ENCODE measurements around the gene PBXIP1.
"Not testable (repeated sequence)": the region's sequence is repeated elsewhere in the genome, so short reads cannot be mapped to it uniquely, and the experiment has no call there.

Gene PBXIP1

GRCh38 chr1:154935749-154936554 is 19.9 kb downstream of the PBXIP1 start:
- no peak for DNase-seq

DNA sequence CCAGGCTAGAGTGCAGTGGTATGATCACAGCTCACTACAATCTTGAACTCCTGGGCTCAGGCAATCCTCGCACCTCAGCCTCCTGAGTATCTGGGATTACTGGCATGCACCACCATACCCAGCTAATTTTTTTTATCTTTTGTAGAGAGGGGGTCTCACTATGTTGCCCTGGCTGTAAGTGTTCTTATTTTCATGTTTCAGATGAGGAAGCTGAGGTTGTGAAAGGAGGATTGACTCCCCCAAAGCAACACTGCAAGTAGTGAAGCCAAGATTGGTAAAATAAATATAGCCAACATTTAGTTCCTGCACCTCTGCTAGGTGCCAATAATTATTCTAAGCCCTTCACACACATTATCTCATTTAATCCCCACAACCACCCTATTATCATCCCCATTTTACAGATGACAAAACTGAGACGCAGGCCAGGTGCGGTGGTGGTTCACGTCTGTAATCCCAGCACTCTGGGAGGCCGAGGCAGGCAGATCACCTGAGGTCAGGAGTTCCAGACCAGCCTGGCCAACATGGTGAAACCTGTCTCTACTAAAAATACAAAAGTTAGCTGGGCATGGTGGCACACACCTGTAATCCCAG is 21.4 kb downstream of the PBXIP1 start:
- DNase-seq, result no peak

GRCh38 chr1:154931940-154932487 is 23.9 kb downstream of the PBXIP1 start:
- no peak for DNase-seq

GRCh38 chr1:154926201-154926600 is 29.7 kb downstream of the PBXIP1 start:
- DNase-seq, result no peak

DNA sequence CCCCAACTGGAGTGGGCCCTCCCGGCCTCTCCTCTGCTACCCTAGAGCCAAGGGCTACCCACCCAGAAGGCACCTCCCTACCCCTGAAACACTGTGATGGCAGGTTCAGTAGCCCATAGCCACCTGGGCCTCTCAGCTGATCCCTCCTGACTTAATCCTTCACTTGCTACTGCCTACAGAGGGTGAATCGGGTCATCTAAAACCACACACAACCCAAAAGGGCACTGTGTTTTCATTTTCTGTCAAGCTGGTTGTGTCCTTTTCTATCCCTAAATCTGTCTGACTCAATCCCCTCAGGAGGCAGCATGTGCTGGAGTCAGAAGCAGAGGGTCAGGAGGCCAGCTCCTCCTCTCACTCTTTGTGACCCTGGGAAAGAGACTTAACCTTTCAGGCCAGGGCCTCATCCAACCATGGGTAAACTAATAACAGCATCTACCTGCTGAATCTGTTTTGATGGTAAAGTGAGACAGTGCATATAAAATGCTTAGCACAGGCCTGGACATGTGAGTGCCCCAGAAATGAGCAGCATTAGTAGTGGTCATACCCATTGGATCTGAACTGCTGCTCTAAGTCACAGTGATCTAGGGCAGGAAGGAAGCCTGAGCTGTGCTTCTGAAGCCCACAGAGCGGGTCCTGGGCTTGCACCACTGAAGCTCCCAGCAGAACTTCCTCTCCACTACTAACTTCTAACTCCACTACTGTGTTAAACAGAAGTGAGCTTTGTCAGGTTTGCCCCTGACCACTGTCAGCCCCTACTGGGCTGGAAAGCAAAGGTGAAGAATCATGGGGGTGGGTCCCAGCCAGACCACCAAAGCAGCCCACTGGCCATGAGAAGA is 30.3 kb downstream of the PBXIP1 start:
- DNase-seq, result no peak

- no peak for DNase-seq
Observed at GRCh38 chr1:154923695-154924094, 32.2 kb downstream of the PBXIP1 start.

DNA sequence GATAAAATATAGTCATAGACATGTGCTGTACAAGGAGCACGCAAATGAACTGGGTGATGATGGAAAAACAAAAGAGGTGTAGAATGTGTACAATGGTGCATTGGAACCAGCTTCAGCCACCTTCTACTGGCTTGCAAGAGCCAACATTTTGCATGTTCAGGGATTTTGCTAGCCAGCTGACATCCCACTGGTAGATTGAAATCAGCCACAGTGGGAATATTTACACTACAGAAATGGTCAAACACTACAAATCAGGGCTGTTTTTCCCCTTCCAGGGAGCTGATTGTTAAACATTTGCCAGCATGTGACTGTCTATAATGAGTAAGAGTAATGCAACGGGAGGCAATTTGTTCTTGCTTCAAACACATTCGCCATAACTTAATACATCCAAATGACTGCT is 42.6 kb downstream of the PBXIP1 start:
- DNase-seq, result peak; percentile 55

DNA sequence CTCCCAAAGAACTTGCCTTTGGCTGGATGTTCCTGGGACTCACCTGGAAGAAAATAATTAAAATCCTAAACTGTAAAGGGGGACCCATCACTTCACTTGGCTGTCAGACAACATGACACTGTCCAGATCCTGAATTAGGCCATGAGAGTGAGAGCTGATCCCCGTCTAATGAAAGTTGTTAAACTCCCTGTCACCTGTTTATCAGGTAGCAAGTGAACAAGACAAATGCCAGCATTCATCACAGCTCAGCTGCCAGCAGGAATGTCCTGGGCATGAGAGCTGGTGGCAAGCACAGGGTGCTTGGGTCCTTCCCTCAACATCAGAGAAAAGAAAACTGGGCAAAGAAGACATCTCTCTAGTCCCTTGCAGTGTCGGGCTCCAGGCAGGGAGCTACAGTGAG is 43.1 kb downstream of the PBXIP1 start:
- DNase-seq, result no peak

DNA sequence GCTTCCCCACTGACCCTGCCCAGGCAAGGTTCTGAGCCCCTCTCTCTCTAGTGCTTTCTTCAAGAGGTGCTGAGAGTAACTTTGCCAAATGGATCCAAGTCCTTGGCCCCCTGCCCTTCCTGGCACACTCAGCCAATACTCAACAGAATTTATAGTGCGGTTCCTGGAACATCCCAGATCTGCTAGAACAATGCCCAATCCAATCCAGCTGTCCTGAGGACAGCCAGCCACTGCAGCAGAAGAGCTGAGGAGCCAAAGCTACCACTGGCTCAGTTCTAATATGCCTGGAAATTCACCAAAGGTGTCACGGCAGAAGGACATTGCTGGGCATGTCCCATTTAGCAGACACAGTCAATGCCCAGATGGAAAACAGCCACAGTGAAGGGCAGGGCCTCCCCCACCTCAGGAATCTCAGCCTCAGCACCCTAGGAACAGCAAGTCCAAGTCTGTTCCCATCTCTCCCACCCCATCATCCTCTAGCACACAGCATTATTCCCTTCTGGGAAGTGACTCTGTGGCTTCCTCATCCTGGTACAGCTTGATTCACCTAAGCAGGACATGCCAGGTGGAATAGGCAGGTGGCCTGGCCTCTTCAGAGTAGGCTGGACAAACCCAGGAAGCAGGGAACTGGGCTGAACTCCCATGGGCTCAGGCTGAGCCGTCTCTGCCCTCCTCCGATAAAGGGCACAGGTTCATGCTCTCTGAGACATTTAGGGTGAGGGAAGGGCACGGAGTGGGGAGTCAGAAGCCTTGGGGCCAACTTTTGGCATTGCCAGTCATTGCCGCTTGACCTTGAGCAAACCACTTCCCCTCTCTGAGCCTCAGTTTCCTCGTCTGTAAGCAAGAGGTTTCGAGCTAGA is 44.0 kb downstream of the PBXIP1 start:
- no peak for DNase-seq

GRCh38 chr1:154910851-154911250 is 45.0 kb downstream of the PBXIP1 start:
- DNase-seq, result peak; percentile 63

- DNase-seq, result no peak
Observed at GRCh38 chr1:154908937-154909336, 47.0 kb downstream of the PBXIP1 start.

GRCh38 chr1:154908129-154908528 is 47.8 kb downstream of the PBXIP1 start:
- not testable (repeated sequence) for DNase-seq

- peak; percentile 28 for DNase-seq
Observed at GRCh38 chr1:154906621-154907081, 49.2 kb downstream of the PBXIP1 start.

DNA sequence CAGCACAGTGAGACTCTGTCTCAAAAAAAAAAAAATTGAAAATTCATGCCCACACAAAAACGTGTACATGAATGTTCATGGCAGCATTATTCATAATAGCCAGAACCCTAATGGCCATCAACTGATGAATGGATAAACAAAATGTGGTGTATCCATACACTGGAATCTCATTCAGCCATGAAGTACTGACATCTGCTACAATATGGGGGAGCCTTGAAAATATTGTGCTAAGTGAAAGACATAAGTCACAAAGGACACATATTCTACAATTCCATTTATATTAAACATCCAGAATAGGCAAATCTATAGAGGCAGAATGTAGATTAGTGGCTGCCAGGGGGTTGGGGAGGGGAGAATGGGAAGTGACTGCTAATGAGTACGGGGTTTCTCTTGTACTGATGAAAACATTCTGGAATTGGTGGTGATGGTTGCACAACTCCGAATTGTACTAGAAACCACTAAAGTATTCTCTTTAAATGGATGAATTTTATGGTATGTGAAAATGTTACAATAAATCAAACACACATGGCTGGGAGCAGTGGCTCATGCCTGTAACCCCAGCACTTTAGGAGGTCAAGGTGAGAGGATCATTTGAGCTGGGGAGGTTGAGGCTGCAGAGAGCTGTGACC is 52.8 kb downstream of the PBXIP1 start:
- DNase-seq, result no peak

GRCh38 chr1:154901591-154901990 is 54.3 kb downstream of the PBXIP1 start:
- DNase-seq, result no peak

GRCh38 chr1:154899041-154899440 is 56.9 kb downstream of the PBXIP1 start:
- DNase-seq, result no peak

- DNase-seq, result no peak
Observed at GRCh38 chr1:154896771-154897286, 59.1 kb downstream of the PBXIP1 start.

DNA sequence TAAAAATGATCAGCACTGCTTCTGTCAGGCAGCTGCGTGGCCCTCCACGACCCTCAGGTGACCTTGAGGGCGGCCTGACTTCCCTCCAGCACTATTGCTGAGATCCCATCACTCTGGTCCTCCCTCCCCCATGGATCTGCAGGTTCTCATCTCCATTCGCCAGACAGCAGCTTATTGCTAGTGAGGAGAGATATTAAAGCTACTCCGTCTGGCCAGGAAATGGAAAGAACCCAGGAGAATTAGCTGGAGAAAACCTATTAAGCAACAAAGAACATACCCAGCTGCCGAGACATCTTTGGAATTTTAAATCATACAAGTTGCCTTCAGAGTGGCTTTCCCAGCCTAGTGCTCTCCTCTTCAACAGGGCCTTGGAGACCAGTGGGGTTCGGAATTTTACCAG is 60.1 kb downstream of the PBXIP1 start:
- no peak for DNase-seq
